SK-N-SH (cell line): ENCODE measurements around the gene KASH5.

ENCODE experiments used
- CHD2 ChIP-seq: fragments of 150-350 bp; IDR thresholded peaks from 2 replicates; pipeline ENCODE4 v1.6.1; 2018; ENCODE audit warnings: low read length; ENCODE audit not compliant: partially characterized antibody
- SIN3A ChIP-seq: IDR thresholded peaks from 2 replicates; pipeline ENCODE4 v1.6.1; 2012; ENCODE audit warnings: low read depth, mild to moderate bottlenecking, low read length, moderate library complexity, borderline replicate concordance
- SMC3 ChIP-seq: IDR thresholded peaks from 2 replicates; pipeline ENCODE4 v1.6.1; 2012; ENCODE audit warnings: low read depth, low read length, improper control_type of control experiment
- TF ChIP-seq, protein P1 (sequence below): fragments of 200-600 bp; sonication (generic); IDR thresholded peaks from 2 replicates; pipeline ENCODE4 v1.6.1; 2017; ENCODE audit warnings: antibody characterized with exemption, mild to moderate bottlenecking, moderate library complexity
- TF ChIP-seq, protein P2 (sequence below): IDR thresholded peaks from 2 replicates; pipeline ENCODE4 v1.4.0; 2012; ENCODE audit warnings: low read depth

DNA sequence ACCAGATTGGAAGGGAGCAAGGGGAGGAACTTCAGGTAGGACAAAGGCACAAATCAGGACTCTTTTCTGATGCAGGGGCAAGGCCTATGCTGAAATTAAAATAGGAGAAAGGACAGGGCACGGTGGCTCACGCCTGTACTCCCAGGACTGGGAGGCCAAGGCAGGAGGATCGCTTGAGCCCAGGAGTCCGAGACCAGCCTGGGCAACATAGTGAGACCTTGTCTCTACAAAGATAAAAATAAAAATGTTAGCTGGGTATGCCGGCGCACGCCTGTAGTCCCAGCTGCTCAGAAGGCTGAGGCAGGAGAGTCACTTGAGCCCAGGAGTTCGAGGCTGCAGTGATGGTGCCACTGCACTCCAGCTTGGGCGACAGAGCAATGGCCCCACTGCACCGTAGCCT is 47.6 kb downstream of the KASH5 start:
- TF ChIP-seq SMC3 (no peak), CHD2 (no peak), SIN3A (no peak)
- TF ChIP-seq, protein P1, sequence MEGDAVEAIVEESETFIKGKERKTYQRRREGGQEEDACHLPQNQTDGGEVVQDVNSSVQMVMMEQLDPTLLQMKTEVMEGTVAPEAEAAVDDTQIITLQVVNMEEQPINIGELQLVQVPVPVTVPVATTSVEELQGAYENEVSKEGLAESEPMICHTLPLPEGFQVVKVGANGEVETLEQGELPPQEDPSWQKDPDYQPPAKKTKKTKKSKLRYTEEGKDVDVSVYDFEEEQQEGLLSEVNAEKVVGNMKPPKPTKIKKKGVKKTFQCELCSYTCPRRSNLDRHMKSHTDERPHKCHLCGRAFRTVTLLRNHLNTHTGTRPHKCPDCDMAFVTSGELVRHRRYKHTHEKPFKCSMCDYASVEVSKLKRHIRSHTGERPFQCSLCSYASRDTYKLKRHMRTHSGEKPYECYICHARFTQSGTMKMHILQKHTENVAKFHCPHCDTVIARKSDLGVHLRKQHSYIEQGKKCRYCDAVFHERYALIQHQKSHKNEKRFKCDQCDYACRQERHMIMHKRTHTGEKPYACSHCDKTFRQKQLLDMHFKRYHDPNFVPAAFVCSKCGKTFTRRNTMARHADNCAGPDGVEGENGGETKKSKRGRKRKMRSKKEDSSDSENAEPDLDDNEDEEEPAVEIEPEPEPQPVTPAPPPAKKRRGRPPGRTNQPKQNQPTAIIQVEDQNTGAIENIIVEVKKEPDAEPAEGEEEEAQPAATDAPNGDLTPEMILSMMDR = no peak
- TF ChIP-seq, protein P2, sequence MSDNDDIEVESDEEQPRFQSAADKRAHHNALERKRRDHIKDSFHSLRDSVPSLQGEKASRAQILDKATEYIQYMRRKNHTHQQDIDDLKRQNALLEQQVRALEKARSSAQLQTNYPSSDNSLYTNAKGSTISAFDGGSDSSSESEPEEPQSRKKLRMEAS = no peak
